ENCODE data around the gene RAPGEF6. TPM values are rescaled to one million over a fixed set of nuclear protein-coding genes. Genes with fewer than 3 reads are reported as not detected.

Gene RAPGEF6
- total and polyA plus RNA-seq, 4 donors, result 3.9 to 73.1 (median 10.8) TPM

DNA sequence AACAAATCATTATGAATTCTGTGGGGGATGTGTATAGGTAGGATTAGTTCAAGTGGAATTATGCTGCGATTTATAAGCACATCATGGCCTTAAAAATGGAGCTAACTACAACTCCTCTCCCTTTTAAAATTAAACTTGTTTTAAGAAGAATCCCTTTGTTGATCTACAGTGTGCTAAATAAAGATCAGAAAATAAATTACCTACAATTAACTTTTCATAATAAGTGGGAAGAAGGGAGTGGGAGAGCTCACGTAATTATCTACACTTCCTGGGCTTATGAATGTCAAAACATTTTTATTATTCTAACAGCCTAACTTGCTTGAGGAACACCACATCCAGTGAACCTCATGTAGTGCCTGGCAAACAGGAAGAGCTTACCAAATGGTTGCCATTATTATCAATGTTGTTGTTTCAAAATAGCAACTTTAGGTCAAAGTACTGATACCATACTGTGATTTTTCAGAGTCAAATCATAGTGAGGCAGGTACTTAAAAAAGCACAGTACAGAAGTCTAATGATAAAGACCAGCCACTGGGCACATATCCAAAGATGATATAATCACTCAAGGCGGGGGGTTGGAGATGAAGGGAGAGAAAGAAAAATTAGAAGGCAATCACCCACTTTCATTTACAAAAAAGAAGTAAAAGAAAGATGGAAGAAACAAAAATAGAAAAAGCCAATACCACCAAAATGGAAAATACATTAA lies 174.0 kb downstream of the RAPGEF6 start:
- Histone ChIP-seq H3K9me3 (ENCODE audit: control insufficient read depth in 4 of 4, insufficient read depth in 3 of 4, low read length in 3 of 4) (no peaks in the 10 kb centered on the region), H3K4me1 (ENCODE audit: control insufficient read depth in 5 of 5, insufficient read depth in 5 of 5, low read length in 5 of 5) (peaks cover 0 to 12% (median 0%) of the 10 kb centered on the region in 5 donors), H3K36me3 (ENCODE audit: control insufficient read depth in 4 of 4, insufficient read depth in 4 of 4, low read length in 4 of 4) (peaks cover 3 to 12% (median 7%) of the 10 kb centered on the region in 4 donors), H3K27me3 (ENCODE audit: control insufficient read depth in 3 of 3, insufficient read depth in 3 of 3, low read length in 2 of 3) (no peaks in the 10 kb centered on the region), H3K27ac (ENCODE audit: low read depth in 1 of 2, low read length in 1 of 2) (no peak overlapping the region), H3K9ac (ENCODE audit: insufficient read depth in 1 of 2, low read length in 2 of 2) (no peak overlapping the region), H3K4me3 (no peak overlapping the region)
- DNase-seq (no peak), ATAC-seq (ENCODE audit: insufficient read depth, low FRiP score) (no peak)
- WGBS, 2 donors, result 89 to 91% methylated on average over 3 of the region's 3 CpGs
- TF ChIP-seq, protein P1, sequence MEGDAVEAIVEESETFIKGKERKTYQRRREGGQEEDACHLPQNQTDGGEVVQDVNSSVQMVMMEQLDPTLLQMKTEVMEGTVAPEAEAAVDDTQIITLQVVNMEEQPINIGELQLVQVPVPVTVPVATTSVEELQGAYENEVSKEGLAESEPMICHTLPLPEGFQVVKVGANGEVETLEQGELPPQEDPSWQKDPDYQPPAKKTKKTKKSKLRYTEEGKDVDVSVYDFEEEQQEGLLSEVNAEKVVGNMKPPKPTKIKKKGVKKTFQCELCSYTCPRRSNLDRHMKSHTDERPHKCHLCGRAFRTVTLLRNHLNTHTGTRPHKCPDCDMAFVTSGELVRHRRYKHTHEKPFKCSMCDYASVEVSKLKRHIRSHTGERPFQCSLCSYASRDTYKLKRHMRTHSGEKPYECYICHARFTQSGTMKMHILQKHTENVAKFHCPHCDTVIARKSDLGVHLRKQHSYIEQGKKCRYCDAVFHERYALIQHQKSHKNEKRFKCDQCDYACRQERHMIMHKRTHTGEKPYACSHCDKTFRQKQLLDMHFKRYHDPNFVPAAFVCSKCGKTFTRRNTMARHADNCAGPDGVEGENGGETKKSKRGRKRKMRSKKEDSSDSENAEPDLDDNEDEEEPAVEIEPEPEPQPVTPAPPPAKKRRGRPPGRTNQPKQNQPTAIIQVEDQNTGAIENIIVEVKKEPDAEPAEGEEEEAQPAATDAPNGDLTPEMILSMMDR (IDR thresholded peaks at IDR 0.05; ENCODE audit: control extremely low read depth, extremely low read depth), result no peak

GRCh38 chr5:131460133-131460532 lies 174.9 kb downstream of the RAPGEF6 start:
- H3K9ac ChIP-seq (ENCODE audit: insufficient read depth in 1 of 2, low read length in 2 of 2), result no peak overlapping the region

GRCh38 chr5:131459216-131459615 lies 175.8 kb downstream of the RAPGEF6 start:
- no peak for ATAC-seq (ENCODE audit: insufficient read depth, low FRiP score)
- no peak for DNase-seq

More at GRCh38 chr5:131460133-131460532, 174.9 kb downstream of the RAPGEF6 start:
- Histone ChIP-seq H3K27me3 (ENCODE audit: control insufficient read depth in 3 of 3, insufficient read depth in 3 of 3, low read length in 2 of 3) (no peaks in the 10 kb centered on the region), H3K9me3 (ENCODE audit: control insufficient read depth in 4 of 4, insufficient read depth in 3 of 4, low read length in 3 of 4) (no peaks in the 10 kb centered on the region), H3K36me3 (ENCODE audit: control insufficient read depth in 4 of 4, insufficient read depth in 4 of 4, low read length in 4 of 4) (peaks cover 4 to 15% (median 9%) of the 10 kb centered on the region in 4 donors), H3K4me1 (ENCODE audit: control insufficient read depth in 5 of 5, insufficient read depth in 5 of 5, low read length in 5 of 5) (peaks cover 0 to 12% (median 0%) of the 10 kb centered on the region in 5 donors), H3K4me3 (no peak overlapping the region), H3K27ac (ENCODE audit: low read depth in 1 of 2, low read length in 1 of 2) (no peak overlapping the region)
- ATAC-seq (ENCODE audit: insufficient read depth, low FRiP score) (no peak), DNase-seq (no peak)
- 95 to 96% methylated on average over 1 of the region's 1 CpG for WGBS, 2 donors
- TF ChIP-seq, protein P1 (IDR thresholded peaks at IDR 0.05; ENCODE audit: control extremely low read depth, extremely low read depth), result no peak

More at GRCh38 chr5:131459216-131459615, 175.8 kb downstream of the RAPGEF6 start:
- Histone ChIP-seq H3K9ac (ENCODE audit: insufficient read depth in 1 of 2, low read length in 2 of 2) (no peak overlapping the region), H3K9me3 (ENCODE audit: control insufficient read depth in 4 of 4, insufficient read depth in 3 of 4, low read length in 3 of 4) (no peaks in the 10 kb centered on the region), H3K4me3 (no peak overlapping the region), H3K27ac (ENCODE audit: low read depth in 1 of 2, low read length in 1 of 2) (no peak overlapping the region), H3K36me3 (ENCODE audit: control insufficient read depth in 4 of 4, insufficient read depth in 4 of 4, low read length in 4 of 4) (peaks cover 4 to 18% (median 10%) of the 10 kb centered on the region in 4 donors), H3K4me1 (ENCODE audit: control insufficient read depth in 5 of 5, insufficient read depth in 5 of 5, low read length in 5 of 5) (peaks cover 0 to 12% (median 0%) of the 10 kb centered on the region in 5 donors), H3K27me3 (ENCODE audit: control insufficient read depth in 3 of 3, insufficient read depth in 3 of 3, low read length in 2 of 3) (no peaks in the 10 kb centered on the region)
- TF ChIP-seq, protein P1 (IDR thresholded peaks at IDR 0.05; ENCODE audit: control extremely low read depth, extremely low read depth), result no peak
